K562 (cell line): ENCODE data around the gene ABL1. TPM values are rescaled to one million over a fixed set of nuclear protein-coding genes. Genes with fewer than 3 reads are reported as not detected.

Source experiments
- ATAC-seq: fragments of 200-7000 bp; cut with Tn5 transposase; 3 replicates; pipeline ENCODE4 v1.9.1; 2020; ENCODE audit warnings: moderate library complexity
- BruUV-seq: library from RNA; stranded (reverse); fragments of 400-500 nt; replicated peaks from 2 replicates; lab custom pipeline; 2021; lab: Mats Ljungman, UMichigan
- CTCF ChIA-PET: fragments of 300-600 bp; formaldehyde crosslinking; extraction: SDS; loops from one replicate; lab custom pipeline; 2021; ENCODE audit warnings: low intra/inter-chr PET ratio; lab: Yijun Ruan, JAX
- POLR2A ChIA-PET: fragments of 300-600, 350-650 bp; sonication (Branson Sonifier 250); formaldehyde crosslinking; extraction: SDS; loops from one replicate; lab custom pipeline; 2021; ENCODE audit warnings: antibody characterized with exemption, inconsistent platforms; lab: Yijun Ruan, JAX
- DNase-seq, 4 experiments: peaks; one replicate each; pipeline versions ENCODE4 v3.0.0 to v3.0.0-alpha.2; 2011 to 2018; ENCODE audit warnings: low spot score in 3 of 4, mixed read lengths in 3 of 4; ENCODE audit errors: extremely low read depth in 1 of 4
- FAIRE-seq: peaks from 2 replicates; lab custom pipeline; 2011; peaks lifted over from hg19 to GRCh38; lab: Jason Lieb, UNC
- H2AFZ ChIP-seq: 2 replicates; pipeline ENCODE4 v1.6.0; 2011; ENCODE audit warnings: low read depth, low read length, control low read depth, inconsistent platforms
- H3K27ac ChIP-seq: fragments of 200-600 bp; 3 replicates; pipeline ENCODE4 v1.8.0; 2011; ENCODE audit warnings: low read depth, mild to moderate bottlenecking, control low read depth, inconsistent platforms, low read length, moderate library complexity, mixed read lengths; ENCODE audit errors: extremely low read depth
- H3K27me3 ChIP-seq, 2 experiments: fragments of 300-600 bp in 1 of 2; 2 replicates in 1 of 2; 3 replicates in 1 of 2; pipeline versions ENCODE4 v1.6.0 to v1.8.0; 2011; ENCODE audit warnings: inconsistent platforms in 2 of 2, low read length in 2 of 2, mild to moderate bottlenecking in 1 of 2, mixed read lengths in 1 of 2, moderate library complexity in 1 of 2; ENCODE audit not compliant: control insufficient read depth in 2 of 2, insufficient read depth in 2 of 2
- H3K36me3 ChIP-seq: fragments of 300-600 bp; 3 replicates; pipeline ENCODE4 v1.8.0; 2011; ENCODE audit warnings: mild to moderate bottlenecking, low read length, inconsistent platforms; ENCODE audit not compliant: control insufficient read depth, insufficient read depth
- H3K4me1 ChIP-seq, 2 experiments: fragments of 200-600 bp in 1 of 2; replicated peaks in 1 of 2; 2 replicates in 1 of 2; 3 replicates in 1 of 2; pipeline versions ENCODE4 v1.5.1 to v1.8.0; 2011; ENCODE audit warnings: inconsistent platforms in 2 of 2, low read length in 2 of 2, mild to moderate bottlenecking in 1 of 2, mixed read lengths in 1 of 2, moderate library complexity in 1 of 2; ENCODE audit not compliant: control insufficient read depth in 2 of 2, insufficient read depth in 2 of 2
- H3K4me2 ChIP-seq: 2 replicates; pipeline ENCODE4 v1.6.1; 2011; ENCODE audit warnings: low read length, control low read depth, inconsistent platforms, mixed read lengths; ENCODE audit not compliant: insufficient read depth
- H3K4me3 ChIP-seq: fragments of 200-600 bp; sonication (generic), shearing (Covaris generic); 2 replicates; pipeline ENCODE4 v1.5.1; 2016; ENCODE audit warnings: control low read depth, inconsistent platforms
- H3K79me2 ChIP-seq: fragments of 200-600 bp; 3 replicates; pipeline ENCODE4 v1.8.0; 2011; ENCODE audit warnings: low read length, inconsistent platforms; ENCODE audit not compliant: control insufficient read depth, insufficient read depth
- H3K9ac ChIP-seq, 2 experiments: 2 replicates each; pipeline versions ENCODE4 v1.6.0 to v1.6.1; 2011; ENCODE audit warnings: low read depth in 2 of 2, low read length in 2 of 2, control low read depth in 1 of 2, inconsistent platforms in 1 of 2, mild to moderate bottlenecking in 1 of 2, mixed read lengths in 1 of 2; ENCODE audit not compliant: insufficient read depth in 1 of 2
- H3K9me1 ChIP-seq: one replicate; pipeline ENCODE4 v1.6.0; 2011; ENCODE audit warnings: inconsistent platforms, mild to moderate bottlenecking, low read length, moderate library complexity; ENCODE audit not compliant: control insufficient read depth, insufficient read depth
- H3K9me3 ChIP-seq: replicated peaks from 2 replicates; pipeline ENCODE4 v1.5.1; 2011; ENCODE audit warnings: low read depth, low read length, inconsistent platforms; ENCODE audit not compliant: control insufficient read depth, insufficient read depth
- H4K20me1 ChIP-seq: replicated peaks from 2 replicates; pipeline ENCODE4 v1.6.1; 2011; ENCODE audit warnings: low read length, inconsistent platforms, mixed read lengths; ENCODE audit not compliant: control insufficient read depth, insufficient read depth
- BACH1 ChIP-seq: fragments of 200-800 bp; sonication (Bioruptor generic); IDR thresholded peaks from 2 replicates; pipeline ENCODE4 v1.6.1; 2016; ENCODE audit warnings: missing genetic modification characterization, missing compliant biosample characterization
- HSF4 ChIP-seq: fragments of 250-450 bp; sonication (Bioruptor Pico); IDR thresholded peaks from 2 replicates; pipeline ENCODE4 v2.1.2; 2022; ENCODE audit warnings: mild to moderate bottlenecking, moderate library complexity, borderline replicate concordance
- SIX5 ChIP-seq, 2 experiments: IDR thresholded peaks; 2 replicates each; pipeline ENCODE4 v1.6.1; 2011; ENCODE audit warnings: low read length in 2 of 2, borderline replicate concordance in 1 of 2, low read depth in 1 of 2, mild to moderate bottlenecking in 1 of 2, moderate library complexity in 1 of 2; ENCODE audit not compliant: insufficient read depth in 1 of 2
- SP2 ChIP-seq: IDR thresholded peaks from 2 replicates; pipeline ENCODE4 v1.6.1; 2011; ENCODE audit warnings: mild to moderate bottlenecking, low read depth, low read length, moderate library complexity; ENCODE audit not compliant: poor library complexity, severe bottlenecking; ENCODE audit errors: extremely low read depth
- TBL1XR1 ChIP-seq, 2 experiments: IDR thresholded peaks; 2 replicates each; pipeline ENCODE4 v1.6.1; 2012; ENCODE audit warnings: improper control_type of control experiment in 2 of 2, low read length in 2 of 2, mild to moderate bottlenecking in 1 of 2
- ZFP36 ChIP-seq: fragments of 150-350 bp; IDR thresholded peaks from 2 replicates; pipeline ENCODE4 v1.6.1; 2018; ENCODE audit warnings: low read length, low read depth; ENCODE audit not compliant: partially characterized antibody
- ZKSCAN1 ChIP-seq: fragments of 150-350 bp; IDR thresholded peaks from 2 replicates; pipeline ENCODE4 v1.6.1; 2016; ENCODE audit warnings: low read depth, low read length
- WGBS: fragments of 100-300 bp; shearing (Covaris generic); methylation state at CpG from one replicate; pipeline ENCODE4 v1.1.6; 2016; ENCODE audit warnings: low coverage, mixed read lengths; ENCODE audit not compliant: insufficient coverage; ENCODE audit errors: missing lambda C conversion rate; 5-methylcytosine and 5-hydroxymethylcytosine counted together
- in situ Hi-C: fragments of 300-500 bp; cut with MboI; formaldehyde crosslinking; loops from 4 replicates; pipeline ENCODE4 v1.15.0; 2018; ENCODE audit warnings: inconsistent platforms, mixed read lengths
- intact Hi-C: fragments of 100-400 bp; cut with micrococcal nuclease; formaldehyde crosslinking; loops from 2 replicates; pipeline ENCODE4 v1.14.2; 2022
- polyA plus RNA-seq, 8 experiments: library from polyadenylated mRNA; depleted of rRNA in 4 of 8; stranded (reverse) in 5 of 8; unstranded in 3 of 8; fragments of >200 nt; fragmentation: Nextera tagmentation in 2 of 8; fragmentation: Illumina TruSeq in 1 of 8; extraction: Ambion mirVana in 2 of 8; extraction: Trizol in 1 of 8; gene quantifications; 2 replicates each; pipeline versions ENCODE4 v1.2.1 to v1.2.3, GENCODE V29; 2011 to 2014; ENCODE audit warnings: inconsistent platforms in 1 of 8, missing spikeins in 1 of 8
- total RNA-seq, 7 experiments: library from RNA; depleted of rRNA in 6 of 7; stranded (reverse); fragments of >200 nt in 6 of 7; fragmentation: Illumina TruSeq in 2 of 7; extraction: Trizol in 2 of 7; gene quantifications; 2 replicates each; pipeline versions ENCODE4 v1.2.1 to v1.2.3, GENCODE V29; 2011 to 2021; ENCODE audit warnings: low replicate concordance in 1 of 7
- TF ChIP-seq, protein P1 (sequence below): sonication (generic); formaldehyde crosslinking; IDR thresholded peaks from 2 replicates; pipeline ENCODE4 v1.8.1; 2023; ENCODE audit warnings: mild to moderate bottlenecking, missing genetic modification reagents
- TF ChIP-seq, protein P2 (sequence below): fragments of 150-350 bp; IDR thresholded peaks from 2 replicates; pipeline ENCODE4 v1.6.1; 2014; ENCODE audit warnings: low read depth, mild to moderate bottlenecking, low read length, borderline replicate concordance
- TF ChIP-seq, protein P3 (sequence below): sonication (generic); formaldehyde crosslinking; IDR thresholded peaks from 2 replicates; pipeline ENCODE4 v1.8.1; 2023; ENCODE audit warnings: mild to moderate bottlenecking, missing genetic modification reagents, moderate library complexity

ABL1 gene
- total and polyA plus RNA-seq, 9 of the 15 experiments (the other 6 are each of a cell fraction or from before 2014, with no cell fraction given): 1.5 to 130 (median 37.8) TPM

DNA sequence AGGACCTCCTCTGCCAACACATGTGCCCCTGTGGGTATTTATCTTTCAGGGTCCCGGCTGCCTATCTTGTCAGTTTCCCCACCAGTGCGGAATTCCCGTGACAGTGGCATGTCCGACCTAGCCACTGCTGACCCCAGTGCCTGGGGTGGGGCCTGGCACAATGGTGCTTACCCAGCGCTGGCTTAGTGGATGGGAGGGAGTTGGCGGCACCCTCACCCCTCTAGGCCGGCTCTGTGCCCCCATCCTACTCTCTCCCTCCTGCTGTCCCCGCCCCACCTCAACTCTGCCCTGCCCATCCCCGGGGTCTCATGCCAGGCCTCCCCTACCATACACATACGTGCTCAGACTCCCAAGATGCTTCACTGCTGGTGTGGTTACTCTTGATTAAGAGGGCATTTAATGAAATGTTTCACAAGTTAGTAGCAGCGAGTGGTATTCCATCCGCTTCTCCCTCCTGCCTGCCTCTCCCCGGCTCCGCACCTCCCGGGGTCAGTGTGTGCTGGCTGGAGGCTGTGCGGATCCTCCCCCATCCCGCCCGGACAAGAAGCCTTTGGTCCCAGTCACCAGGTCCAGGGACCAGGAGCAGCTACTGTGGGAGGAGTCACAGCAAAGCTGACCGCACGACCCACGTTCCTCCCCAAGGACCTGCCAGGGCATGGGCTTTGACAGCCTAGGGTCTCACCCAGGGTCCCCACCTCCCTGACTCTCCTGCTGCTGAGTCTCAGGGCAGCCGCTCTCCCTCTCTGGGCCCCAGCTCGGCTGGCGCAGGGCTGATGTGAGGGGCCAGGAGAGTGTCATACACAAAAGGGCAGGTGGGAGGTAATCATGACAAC is 71.1 kb downstream of the ABL1 start:
- TF ChIP-seq BACH1 (tag): no peak
- TF ChIP-seq SP2: peak; percentile 16
- no peak for TF ChIP-seq HSF4
- TF ChIP-seq, protein P1, sequence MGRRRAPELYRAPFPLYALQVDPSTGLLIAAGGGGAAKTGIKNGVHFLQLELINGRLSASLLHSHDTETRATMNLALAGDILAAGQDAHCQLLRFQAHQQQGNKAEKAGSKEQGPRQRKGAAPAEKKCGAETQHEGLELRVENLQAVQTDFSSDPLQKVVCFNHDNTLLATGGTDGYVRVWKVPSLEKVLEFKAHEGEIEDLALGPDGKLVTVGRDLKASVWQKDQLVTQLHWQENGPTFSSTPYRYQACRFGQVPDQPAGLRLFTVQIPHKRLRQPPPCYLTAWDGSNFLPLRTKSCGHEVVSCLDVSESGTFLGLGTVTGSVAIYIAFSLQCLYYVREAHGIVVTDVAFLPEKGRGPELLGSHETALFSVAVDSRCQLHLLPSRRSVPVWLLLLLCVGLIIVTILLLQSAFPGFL: no peak
- 0 out of 4 replicates have a peak, but pooled peaks of 1 of the 2 experiments have one; percentile 11 for TF ChIP-seq SIX5 (IDR thresholded peaks at IDR 0.05; ENCODE audit: borderline replicate concordance in 1 of 2, insufficient read depth in 1 of 2, low read depth in 1 of 2, low read length in 2 of 2)
- TF ChIP-seq ZFP36: peak; percentile 30
- TF ChIP-seq, protein P2, sequence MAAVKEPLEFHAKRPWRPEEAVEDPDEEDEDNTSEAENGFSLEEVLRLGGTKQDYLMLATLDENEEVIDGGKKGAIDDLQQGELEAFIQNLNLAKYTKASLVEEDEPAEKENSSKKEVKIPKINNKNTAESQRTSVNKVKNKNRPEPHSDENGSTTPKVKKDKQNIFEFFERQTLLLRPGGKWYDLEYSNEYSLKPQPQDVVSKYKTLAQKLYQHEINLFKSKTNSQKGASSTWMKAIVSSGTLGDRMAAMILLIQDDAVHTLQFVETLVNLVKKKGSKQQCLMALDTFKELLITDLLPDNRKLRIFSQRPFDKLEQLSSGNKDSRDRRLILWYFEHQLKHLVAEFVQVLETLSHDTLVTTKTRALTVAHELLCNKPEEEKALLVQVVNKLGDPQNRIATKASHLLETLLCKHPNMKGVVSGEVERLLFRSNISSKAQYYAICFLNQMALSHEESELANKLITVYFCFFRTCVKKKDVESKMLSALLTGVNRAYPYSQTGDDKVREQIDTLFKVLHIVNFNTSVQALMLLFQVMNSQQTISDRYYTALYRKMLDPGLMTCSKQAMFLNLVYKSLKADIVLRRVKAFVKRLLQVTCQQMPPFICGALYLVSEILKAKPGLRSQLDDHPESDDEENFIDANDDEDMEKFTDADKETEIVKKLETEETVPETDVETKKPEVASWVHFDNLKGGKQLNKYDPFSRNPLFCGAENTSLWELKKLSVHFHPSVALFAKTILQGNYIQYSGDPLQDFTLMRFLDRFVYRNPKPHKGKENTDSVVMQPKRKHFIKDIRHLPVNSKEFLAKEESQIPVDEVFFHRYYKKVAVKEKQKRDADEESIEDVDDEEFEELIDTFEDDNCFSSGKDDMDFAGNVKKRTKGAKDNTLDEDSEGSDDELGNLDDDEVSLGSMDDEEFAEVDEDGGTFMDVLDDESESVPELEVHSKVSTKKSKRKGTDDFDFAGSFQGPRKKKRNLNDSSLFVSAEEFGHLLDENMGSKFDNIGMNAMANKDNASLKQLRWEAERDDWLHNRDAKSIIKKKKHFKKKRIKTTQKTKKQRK: 0 out of 2 replicates have a peak, but pooled peaks have one; percentile 58
- TF ChIP-seq, protein P3, sequence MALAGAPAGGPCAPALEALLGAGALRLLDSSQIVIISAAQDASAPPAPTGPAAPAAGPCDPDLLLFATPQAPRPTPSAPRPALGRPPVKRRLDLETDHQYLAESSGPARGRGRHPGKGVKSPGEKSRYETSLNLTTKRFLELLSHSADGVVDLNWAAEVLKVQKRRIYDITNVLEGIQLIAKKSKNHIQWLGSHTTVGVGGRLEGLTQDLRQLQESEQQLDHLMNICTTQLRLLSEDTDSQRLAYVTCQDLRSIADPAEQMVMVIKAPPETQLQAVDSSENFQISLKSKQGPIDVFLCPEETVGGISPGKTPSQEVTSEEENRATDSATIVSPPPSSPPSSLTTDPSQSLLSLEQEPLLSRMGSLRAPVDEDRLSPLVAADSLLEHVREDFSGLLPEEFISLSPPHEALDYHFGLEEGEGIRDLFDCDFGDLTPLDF: peak; percentile 35; the same call in 1 of the 2 replicates
- TF ChIP-seq ZKSCAN1: 0 out of 2 replicates have a peak, but pooled peaks have one; percentile 11
- TF ChIP-seq TBL1XR1 (IDR thresholded peaks at IDR 0.05; ENCODE audit: low read length in 2 of 2): peak in 1 of 2 experiments; percentile 37; a peak in 1 of 4 replicates

More for the DNA sequence above, 71.1 kb downstream of the ABL1 start:
- peaks cover 11% of the 10 kb centered on the region for H3K9me1 ChIP-seq
- ChIA-PET POLR2A (interaction anchor here (0.9 to 25.7 kb wide), 8 partner anchors 13 to 219 kb away, joined by 3 to 582 read pairs (median 6); partner anchors contain the start of genes NUP214 and QRFP), CTCF (no interaction called here)
- intact Hi-C loops (no loop called here), in situ Hi-C loops (no loop called here)
- peaks cover 0 to 55% of the 10 kb centered on the region in 2 experiments; a peak in 2 of 5 replicates for H3K4me1 ChIP-seq
- H3K9ac ChIP-seq: peak overlapping the region in 1 of 2 experiments; percentile 60; a peak in 2 of 4 replicates
- no peaks in the 10 kb centered on the region for H3K36me3 ChIP-seq
- H4K20me1 ChIP-seq: peaks cover 76% of the 10 kb centered on the region
- no peaks in the 10 kb centered on the region for H3K9me3 ChIP-seq
- no peaks in the 10 kb centered on the region for H3K79me2 ChIP-seq
- H3K27ac ChIP-seq: no peak overlapping the region
- H2AFZ ChIP-seq: no peak overlapping the region
- BruUV-seq: no TSS peak
- no peak overlapping the region for H3K4me2 ChIP-seq
- WGBS: 6% methylated on average over 24 of the region's 24 CpGs
- no peak overlapping the region for H3K4me3 ChIP-seq
- FAIRE-seq (no peak), DNase-seq (peak in 3 of 4 experiments; percentile 65 to 76 (median 75)), ATAC-seq (peak; percentile 5)
- H3K27me3 ChIP-seq: peaks cover 83 to 87% of the 10 kb centered on the region in 2 experiments
